Measurements from ENCODE around the gene KIF1B.

DNA sequence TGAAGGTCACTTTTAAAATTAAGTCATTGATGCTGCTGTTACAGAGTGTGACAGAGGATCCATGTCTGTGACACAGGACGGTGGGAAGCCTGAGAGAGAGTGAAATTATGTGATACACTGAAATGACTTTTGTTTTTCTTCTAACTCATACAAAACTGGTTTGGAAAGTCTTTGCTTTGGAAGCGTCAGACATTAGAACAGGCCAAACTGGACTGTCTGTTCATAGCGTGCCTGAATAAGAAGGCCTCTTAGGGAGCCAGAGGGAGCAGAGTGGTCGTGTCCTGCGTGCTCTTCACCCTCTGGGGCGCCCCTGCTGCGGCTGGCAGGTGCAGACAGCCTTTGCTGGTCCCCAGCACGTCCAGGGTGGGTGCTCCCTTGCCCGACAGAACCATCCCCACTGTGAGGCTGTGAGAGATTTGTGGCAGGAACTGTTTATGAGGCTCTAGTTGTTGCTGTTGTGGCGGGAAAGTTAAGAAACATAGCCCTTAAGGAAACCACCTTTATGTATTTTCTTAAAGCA is 168.8 kb downstream of the KIF1B start:
- TF ChIP-seq, protein P1, sequence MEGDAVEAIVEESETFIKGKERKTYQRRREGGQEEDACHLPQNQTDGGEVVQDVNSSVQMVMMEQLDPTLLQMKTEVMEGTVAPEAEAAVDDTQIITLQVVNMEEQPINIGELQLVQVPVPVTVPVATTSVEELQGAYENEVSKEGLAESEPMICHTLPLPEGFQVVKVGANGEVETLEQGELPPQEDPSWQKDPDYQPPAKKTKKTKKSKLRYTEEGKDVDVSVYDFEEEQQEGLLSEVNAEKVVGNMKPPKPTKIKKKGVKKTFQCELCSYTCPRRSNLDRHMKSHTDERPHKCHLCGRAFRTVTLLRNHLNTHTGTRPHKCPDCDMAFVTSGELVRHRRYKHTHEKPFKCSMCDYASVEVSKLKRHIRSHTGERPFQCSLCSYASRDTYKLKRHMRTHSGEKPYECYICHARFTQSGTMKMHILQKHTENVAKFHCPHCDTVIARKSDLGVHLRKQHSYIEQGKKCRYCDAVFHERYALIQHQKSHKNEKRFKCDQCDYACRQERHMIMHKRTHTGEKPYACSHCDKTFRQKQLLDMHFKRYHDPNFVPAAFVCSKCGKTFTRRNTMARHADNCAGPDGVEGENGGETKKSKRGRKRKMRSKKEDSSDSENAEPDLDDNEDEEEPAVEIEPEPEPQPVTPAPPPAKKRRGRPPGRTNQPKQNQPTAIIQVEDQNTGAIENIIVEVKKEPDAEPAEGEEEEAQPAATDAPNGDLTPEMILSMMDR (IDR thresholded peaks at IDR 0.05), result no peak
- TF ChIP-seq POLR2A (IDR thresholded peaks at IDR 0.05), result no peak
